H9 (cell line): ENCODE data around the gene FANCC. TPM values are rescaled to one million over a fixed set of nuclear protein-coding genes. Genes with fewer than 3 reads are reported as not detected.

Source experiments
- DNase-seq: peaks from one replicate; pipeline ENCODE4 v3.0.0-alpha.2; 2017
- H2AFZ ChIP-seq: one replicate; pipeline ENCODE4 v1.6.1; 2013; ENCODE audit warnings: mild to moderate bottlenecking, low read length, control low read depth, moderate library complexity
- H2AK5ac ChIP-seq: 2 replicates; pipeline ENCODE4 v1.6.1; 2013; ENCODE audit warnings: low read length, control low read depth, mixed read lengths; ENCODE audit not compliant: insufficient read length
- H2BK120ac ChIP-seq: one replicate; pipeline ENCODE4 v1.6.1; 2013; ENCODE audit warnings: low read depth, mild to moderate bottlenecking, low read length, control low read depth, inconsistent platforms; ENCODE audit not compliant: poor library complexity, severe bottlenecking
- H2BK12ac ChIP-seq: 2 replicates; pipeline ENCODE4 v1.6.1; 2013; ENCODE audit warnings: low read length, control low read depth, mixed read lengths, low read depth; ENCODE audit not compliant: insufficient read length
- H2BK15ac ChIP-seq: 2 replicates; pipeline ENCODE4 v1.6.1; 2013; ENCODE audit warnings: low read depth, low read length, control low read depth
- H2BK20ac ChIP-seq: one replicate; pipeline ENCODE4 v1.6.1; 2013; ENCODE audit warnings: low read depth, mild to moderate bottlenecking, low read length, control low read depth, inconsistent platforms; ENCODE audit not compliant: poor library complexity, severe bottlenecking
- H2BK5ac ChIP-seq: 2 replicates; pipeline ENCODE4 v1.6.1; 2013; ENCODE audit warnings: low read length, control low read depth, mixed read lengths; ENCODE audit not compliant: insufficient read length
- H3K14ac ChIP-seq: 2 replicates; pipeline ENCODE4 v1.6.1; 2013; ENCODE audit warnings: low read length, control low read depth; ENCODE audit not compliant: insufficient read depth
- H3K18ac ChIP-seq: 2 replicates; pipeline ENCODE4 v1.6.1; 2013; ENCODE audit warnings: low read depth, mild to moderate bottlenecking, mixed read lengths, low read length, control low read depth; ENCODE audit not compliant: insufficient read length
- H3K23ac ChIP-seq: 2 replicates; pipeline ENCODE4 v1.6.1; 2013; ENCODE audit warnings: low read length, control low read depth, mixed read lengths, low read depth; ENCODE audit not compliant: insufficient read length
- H3K23me2 ChIP-seq: 2 replicates; pipeline ENCODE4 v1.6.1; 2013; ENCODE audit warnings: low read depth, mild to moderate bottlenecking, mixed read lengths, low read length, control low read depth; ENCODE audit not compliant: insufficient read length, poor library complexity, severe bottlenecking
- H3K27ac ChIP-seq: 2 replicates; pipeline ENCODE4 v1.5.1; 2013; ENCODE audit warnings: low read length, control low read depth, mixed read lengths, low read depth; ENCODE audit not compliant: insufficient read length
- H3K27me3 ChIP-seq: 2 replicates; pipeline ENCODE4 v1.6.1; 2013; ENCODE audit warnings: low read length, control low read depth, inconsistent platforms; ENCODE audit not compliant: insufficient read depth
- H3K4ac ChIP-seq: 2 replicates; pipeline ENCODE4 v1.6.1; 2013; ENCODE audit warnings: low read depth, mild to moderate bottlenecking, control low read depth, inconsistent platforms, low read length, moderate library complexity
- H3K4me1 ChIP-seq: 2 replicates; pipeline ENCODE4 v1.6.1; 2013; ENCODE audit warnings: low read length, control low read depth, inconsistent platforms; ENCODE audit not compliant: insufficient read depth
- H3K4me2 ChIP-seq: 2 replicates; pipeline ENCODE4 v1.6.1; 2013; ENCODE audit warnings: low read length, control low read depth, mixed read lengths; ENCODE audit not compliant: insufficient read length, insufficient read depth
- H3K56ac ChIP-seq: 2 replicates; pipeline ENCODE4 v1.6.1; 2013; ENCODE audit warnings: low read depth, mild to moderate bottlenecking, mixed read lengths, low read length, control low read depth; ENCODE audit not compliant: insufficient read length
- H3K79me1 ChIP-seq: 2 replicates; pipeline ENCODE4 v1.6.1; 2013; ENCODE audit warnings: low read depth, mild to moderate bottlenecking, moderate library complexity, low read length, control low read depth, inconsistent platforms; ENCODE audit not compliant: insufficient read depth, poor library complexity, severe bottlenecking
- H3K79me2 ChIP-seq: 2 replicates; pipeline ENCODE4 v1.6.1; 2013; ENCODE audit warnings: low read length, control low read depth, inconsistent platforms; ENCODE audit not compliant: insufficient read depth
- H3K9ac ChIP-seq: 2 replicates; pipeline ENCODE4 v1.6.1; 2013; ENCODE audit warnings: low read length, control low read depth, mixed read lengths; ENCODE audit not compliant: insufficient read length; ENCODE audit errors: extremely low read depth
- H3K9me3 ChIP-seq: one replicate; pipeline ENCODE4 v1.6.1; 2013; ENCODE audit warnings: low read depth, low read length, inconsistent platforms; ENCODE audit not compliant: control insufficient read depth
- H3T11ph ChIP-seq: one replicate; pipeline ENCODE4 v1.6.1; 2013; ENCODE audit warnings: mild to moderate bottlenecking, low read length, control low read depth, inconsistent platforms
- H4K20me1 ChIP-seq: one replicate; pipeline ENCODE4 v1.6.1; 2013; ENCODE audit not compliant: control insufficient read depth, insufficient read length, insufficient read depth
- H4K5ac ChIP-seq: 2 replicates; pipeline ENCODE4 v1.6.1; 2013; ENCODE audit warnings: low read depth, mild to moderate bottlenecking, mixed read lengths, low read length, control low read depth; ENCODE audit not compliant: insufficient read length
- H4K8ac ChIP-seq: replicated peaks from 2 replicates; pipeline ENCODE4 v1.6.1; 2013; ENCODE audit warnings: low read length, control low read depth, mixed read lengths, low read depth; ENCODE audit not compliant: insufficient read length
- H4K91ac ChIP-seq: 2 replicates; pipeline ENCODE4 v1.6.1; 2013; ENCODE audit warnings: low read depth, mild to moderate bottlenecking, moderate library complexity, mixed read lengths, low read length, control low read depth; ENCODE audit not compliant: insufficient read length
- H3K27ac Mint-ChIP-seq, 3 experiments: 2 replicates in 2 of 3; 3 replicates in 1 of 3; pipeline ENCODE4 v1.8.0; 2020 to 2021; ENCODE audit warnings: mixed read lengths in 3 of 3, mild to moderate bottlenecking in 1 of 3, moderate library complexity in 1 of 3
- H3K27me3 Mint-ChIP-seq: 2 replicates; pipeline ENCODE4 v1.8.0; 2021; ENCODE audit warnings: low read depth, mild to moderate bottlenecking, moderate library complexity, mixed read lengths
- H3K36me3 Mint-ChIP-seq, 3 experiments: 2 replicates in 2 of 3; 3 replicates in 1 of 3; pipeline ENCODE4 v1.8.0; 2020 to 2021; ENCODE audit warnings: low read depth in 3 of 3, mixed read lengths in 3 of 3; ENCODE audit not compliant: insufficient read depth in 1 of 3
- H3K4me1 Mint-ChIP-seq, 2 experiments: 2 replicates each; pipeline ENCODE4 v1.8.0; 2020; ENCODE audit warnings: mixed read lengths in 2 of 2
- H3K4me3 Mint-ChIP-seq, 2 experiments: 2 replicates in 1 of 2; 3 replicates in 1 of 2; pipeline ENCODE4 v1.8.0; 2020 to 2021; ENCODE audit warnings: mild to moderate bottlenecking in 2 of 2, mixed read lengths in 2 of 2, moderate library complexity in 1 of 2
- H3K9me3 Mint-ChIP-seq, 2 experiments: 2 replicates in 1 of 2; 3 replicates in 1 of 2; pipeline ENCODE4 v1.8.0; 2020; ENCODE audit warnings: mild to moderate bottlenecking in 2 of 2, mixed read lengths in 2 of 2, moderate library complexity in 1 of 2
- CTCF ChIP-seq: fragments of 200-600 bp; sonication (generic); conservative IDR thresholded peaks from 3 replicates; pipeline ENCODE4 v1.8.0; 2021; ENCODE audit warnings: antibody characterized with exemption, mild to moderate bottlenecking
- WGBS: extraction: QIAGEN DNeasy Blood & Tissue Kit; methylation state at CpG from one replicate; pipeline ENCODE4 v1.1.7; 2013; ENCODE audit warnings: missing lambda C conversion rate, low lambda C conversion rate, mixed read lengths; ENCODE audit not compliant: insufficient read length; ENCODE audit errors: extremely low coverage; 5-methylcytosine and 5-hydroxymethylcytosine counted together
- total RNA-seq: library from RNA; stranded (reverse); gene quantifications from 2 replicates; pipeline ENCODE4 v1.2.1, GENCODE V29; 2021

FANCC gene
- total RNA-seq, 1 experiment from 2014 or later: 14.6 TPM

- H3T11ph ChIP-seq: no peak overlapping the region
- no peaks in the 10 kb centered on the region for H4K20me1 ChIP-seq
- H3K4me3 Mint-ChIP-seq: no peak overlapping the region
- no peak overlapping the region for H3K56ac ChIP-seq
- no CpG with 5 or more reads among the region's 8 CpGs for WGBS
- no peaks in the 10 kb centered on the region for H3K23me2 ChIP-seq
- H3K4me1 ChIP-seq: no peaks in the 10 kb centered on the region
- H2BK5ac ChIP-seq: no peak overlapping the region
- H3K27me3 ChIP-seq: no peaks in the 10 kb centered on the region
- peaks cover 0 to 4% of the 10 kb centered on the region in 2 experiments; a peak in 2 of 5 replicates for H3K9me3 Mint-ChIP-seq
- no peak overlapping the region for H4K8ac ChIP-seq
- H3K9me3 ChIP-seq: no peaks in the 10 kb centered on the region
- no peak for DNase-seq
- no peak overlapping the region for H4K91ac ChIP-seq
- H3K27me3 Mint-ChIP-seq: no peaks in the 10 kb centered on the region
- no peak overlapping the region for H2AK5ac ChIP-seq
- H3K27ac Mint-ChIP-seq: no peak overlapping the region
- H2BK15ac ChIP-seq: no peak overlapping the region
- H3K23ac ChIP-seq: no peak overlapping the region
- H3K4me1 Mint-ChIP-seq: peaks cover 9 to 10% of the 10 kb centered on the region in 2 experiments
- H3K14ac ChIP-seq: no peak overlapping the region
- no peak overlapping the region for H3K18ac ChIP-seq
- no peak overlapping the region for H3K4me2 ChIP-seq
- no peak overlapping the region for H2BK20ac ChIP-seq
- H3K79me2 ChIP-seq: no peaks in the 10 kb centered on the region
- TF ChIP-seq CTCF: no peak
- no peaks in the 10 kb centered on the region for H3K79me1 ChIP-seq
- H4K5ac ChIP-seq: no peak overlapping the region
- no peak overlapping the region for H3K27ac ChIP-seq
- H2BK120ac ChIP-seq: no peak overlapping the region
- no peak overlapping the region for H2AFZ ChIP-seq
- no peak overlapping the region for H3K4ac ChIP-seq
- no peak overlapping the region for H2BK12ac ChIP-seq
- peaks cover 3 to 5% (median 4%) of the 10 kb centered on the region in 3 experiments; a peak in 5 of 7 replicates for H3K36me3 Mint-ChIP-seq
- H3K9ac ChIP-seq: no peak overlapping the region
Measured at GRCh38 chr9:95272830-95273229, 44.7 kb downstream of the FANCC start.
